Sciatic nerve (tissue), 2 donors: ENCODE results near the gene MACROD2. TPM values are rescaled to one million over a fixed set of nuclear protein-coding genes. Genes with fewer than 3 reads are reported as not detected.
"Not testable (repeated sequence)": the region's sequence is repeated elsewhere in the genome, so short reads cannot be mapped to it uniquely, and the experiment has no call there.

Experiments used
- ATAC-seq: fragments of 200-7000 bp; cut with Tn5 transposase; one replicate; pipeline ENCODE4 v1.9.1; 2020; ENCODE audit warnings: mild to moderate bottlenecking, moderate library complexity
- DNase-seq: peaks from one replicate; pipeline ENCODE4 v3.0.0-alpha.2; 2020; ENCODE audit warnings: low spot score
- intact Hi-C: fragments of 100-400 bp; cut with DNase I; formaldehyde crosslinking; loops from one replicate; pipeline ENCODE4 v1.14.2; 2022
- total RNA-seq: library from RNA; stranded (reverse); fragmentation: NEBNext Ultra II Directional; extraction: Animal tissue kit (Norgen Biotek cat#: 25700); gene quantifications from one replicate; pipeline ENCODE4 v1.2.1, GENCODE V29; 2021
- donor health status: DM: no; HTN: no; CAD: no.
- donor health status: DM: no; HTN: no; CAD: no.

The MACROD2 gene
- total RNA-seq, 1 donor from 2014 or later: 13.8 TPM

- intact Hi-C loops: loop anchor here (5.0 kb wide), 1 partner anchor 1356 kb away; no protein-coding TSS in a partner anchor
- DNase-seq: no peak
- ATAC-seq: no peak
Observed at GRCh38 chr20:15362849-15363248, 1367.5 kb downstream of the MACROD2 start.

DNA sequence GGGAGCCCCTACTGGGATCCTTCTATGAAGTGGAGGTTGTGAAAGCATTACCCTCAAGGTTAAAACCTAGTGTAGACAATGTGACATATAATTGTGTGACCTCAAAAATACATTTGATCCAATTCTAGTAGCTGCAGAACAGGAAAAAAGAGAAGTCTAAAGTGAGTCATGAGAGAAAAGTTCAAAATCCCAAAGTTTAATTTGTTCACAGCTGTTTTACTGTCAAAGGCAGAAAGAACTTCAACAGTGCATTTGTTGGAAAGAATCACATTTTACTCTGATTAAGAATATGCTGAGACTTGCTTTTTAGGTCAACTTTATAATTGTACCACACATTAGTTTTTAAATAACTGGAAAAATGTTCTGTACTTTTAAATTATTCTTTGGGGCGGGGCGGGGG lies 1369.5 kb downstream of the MACROD2 start:
- DNase-seq (no peak), ATAC-seq (no peak)
- intact Hi-C loops: loop anchor here (5.0 kb wide), 1 partner anchor 1357 kb away; no protein-coding TSS in a partner anchor

GRCh38 chr20:15370370-15370769 lies 1375.1 kb downstream of the MACROD2 start:
- DNase-seq (no peak), ATAC-seq (no peak)
- intact Hi-C loops: no loop called here

GRCh38 chr20:15374682-15375081 lies 1379.4 kb downstream of the MACROD2 start:
- ATAC-seq: no peak
- DNase-seq: no peak
- intact Hi-C loops: no loop called here

- intact Hi-C loops: no loop called here
- DNase-seq (no peak), ATAC-seq (no peak)
Observed at GRCh38 chr20:15375836-15376235, 1380.5 kb downstream of the MACROD2 start.

GRCh38 chr20:15377603-15378002 lies 1382.3 kb downstream of the MACROD2 start:
- DNase-seq, ATAC-seq, intact Hi-C loops: not testable (repeated sequence)

DNA sequence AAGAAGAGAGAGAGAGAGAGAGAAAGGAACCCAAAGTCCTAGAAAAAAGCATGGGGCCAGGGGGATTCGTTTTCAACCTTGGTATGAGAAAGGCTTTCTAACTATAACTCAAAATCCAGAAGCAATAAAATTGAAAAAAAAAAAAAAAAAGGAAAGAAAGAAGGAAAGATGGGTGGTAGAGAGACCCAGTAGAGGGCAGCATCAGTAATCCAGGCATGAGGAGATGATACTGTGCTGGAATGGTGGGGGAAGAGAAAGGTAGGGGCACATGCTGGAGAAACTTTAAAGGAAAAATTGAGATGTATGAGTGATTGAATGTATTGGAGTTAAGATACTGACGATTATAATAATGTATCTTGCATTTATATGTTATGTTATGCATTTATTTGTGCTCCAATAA lies 1382.8 kb downstream of the MACROD2 start:
- ATAC-seq (no peak), DNase-seq (no peak)
- intact Hi-C loops: no loop called here

- intact Hi-C loops: no loop called here
- DNase-seq (no peak), ATAC-seq (no peak)
Observed at GRCh38 chr20:15379681-15380296, 1384.5 kb downstream of the MACROD2 start.

DNA sequence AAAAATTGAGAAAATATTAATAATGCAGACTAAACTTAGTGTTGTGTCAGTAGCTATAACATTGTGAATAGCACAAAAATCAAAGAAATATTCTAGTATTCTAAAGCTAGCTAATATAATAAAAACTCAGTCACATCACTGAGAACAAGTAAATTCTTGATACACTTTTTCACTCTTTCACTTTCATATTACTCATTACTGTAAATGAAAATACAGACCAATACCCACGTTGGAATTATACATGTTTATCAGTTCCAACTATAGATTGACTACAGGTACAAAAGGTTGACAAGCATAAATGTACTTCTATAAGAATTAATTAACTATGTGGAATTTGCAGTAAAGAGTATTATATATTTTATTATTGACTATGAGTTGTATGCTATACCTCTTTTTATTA lies 1385.5 kb downstream of the MACROD2 start:
- intact Hi-C loops: no loop called here
- no peak for DNase-seq
- no peak for ATAC-seq

- ATAC-seq: no peak
- intact Hi-C loops: no loop called here
- DNase-seq: no peak
Observed at GRCh38 chr20:15387228-15387627, 1391.9 kb downstream of the MACROD2 start.

GRCh38 chr20:15395457-15395856 lies 1400.1 kb downstream of the MACROD2 start:
- DNase-seq: no peak
- intact Hi-C loops: no loop called here

GRCh38 chr20:15396026-15396425 lies 1400.7 kb downstream of the MACROD2 start:
- no peak for DNase-seq
- intact Hi-C loops: no loop called here
- ATAC-seq: no peak

More at GRCh38 chr20:15395457-15395856, 1400.1 kb downstream of the MACROD2 start:
- ATAC-seq: no peak

DNA sequence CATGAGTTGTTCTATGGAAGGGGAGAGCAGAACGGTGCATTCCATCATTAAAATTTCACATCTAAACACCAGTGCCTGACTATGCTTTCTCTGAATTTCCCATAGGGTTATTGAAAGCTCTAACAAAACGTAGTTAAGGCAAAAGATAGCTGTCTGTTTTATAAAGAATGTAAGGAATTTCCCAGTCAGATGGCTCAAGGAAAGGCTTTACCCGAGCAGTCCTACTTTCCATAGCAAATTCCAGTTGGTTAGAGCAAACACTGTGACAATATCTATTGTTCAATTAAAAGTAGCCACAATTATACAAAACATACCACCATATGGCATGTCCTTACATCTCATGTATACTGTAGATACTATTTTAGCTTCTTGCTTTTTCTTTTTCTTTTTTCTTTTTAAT lies 1401.6 kb downstream of the MACROD2 start:
- intact Hi-C loops: no loop called here
- no peak for ATAC-seq

DNA sequence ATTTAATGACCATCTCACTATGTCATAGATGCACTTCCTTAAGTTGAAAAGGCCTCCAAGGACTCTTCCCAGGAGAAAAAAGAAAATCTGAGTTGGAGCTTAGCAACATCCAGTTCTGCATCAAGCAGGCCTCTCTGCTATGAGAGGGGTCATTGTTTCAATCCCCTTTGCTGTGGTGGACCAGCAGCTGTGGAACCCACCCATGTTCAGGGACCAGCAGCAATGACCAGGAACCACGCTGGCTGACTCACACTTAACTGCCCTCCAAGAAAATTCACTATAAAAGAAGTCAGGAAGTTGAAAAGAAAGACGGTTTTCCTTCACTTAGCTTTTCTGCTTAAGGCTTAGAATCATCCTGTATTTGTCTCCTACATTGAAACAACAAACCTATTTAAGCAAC lies 1404.5 kb downstream of the MACROD2 start:
- intact Hi-C loops: no loop called here
- no peak for ATAC-seq

More for the DNA sequence above, 1401.6 kb downstream of the MACROD2 start:
- no peak for DNase-seq

GRCh38 chr20:15406072-15406471 lies 1410.8 kb downstream of the MACROD2 start:
- no peak for DNase-seq
- intact Hi-C loops: no loop called here
- ATAC-seq: no peak

More for the DNA sequence above, 1404.5 kb downstream of the MACROD2 start:
- no peak for DNase-seq

- ATAC-seq (no peak), DNase-seq (no peak)
- intact Hi-C loops: no loop called here
Observed at GRCh38 chr20:15411781-15412180, 1416.5 kb downstream of the MACROD2 start.

DNA sequence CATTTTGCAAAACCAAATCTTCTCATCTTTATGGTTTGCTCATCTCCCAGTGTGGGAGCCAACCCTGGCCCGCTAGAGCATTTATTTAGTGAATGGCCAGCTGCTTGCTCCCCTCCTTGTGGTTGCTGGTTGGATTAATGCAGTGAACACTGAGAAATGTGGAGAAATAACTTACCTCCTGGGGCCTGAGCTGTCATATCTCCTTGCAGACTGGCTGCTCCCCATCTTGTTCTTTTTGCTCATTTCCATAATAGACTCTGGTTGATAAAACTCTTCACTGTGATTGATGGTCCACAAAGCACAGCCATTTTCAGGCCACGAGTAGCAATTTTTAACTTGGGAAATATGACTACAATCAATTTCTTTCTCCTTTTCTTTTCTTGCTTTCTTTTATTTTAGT lies 1420.6 kb downstream of the MACROD2 start:
- ATAC-seq (no peak), DNase-seq (no peak)
- intact Hi-C loops: no loop called here

DNA sequence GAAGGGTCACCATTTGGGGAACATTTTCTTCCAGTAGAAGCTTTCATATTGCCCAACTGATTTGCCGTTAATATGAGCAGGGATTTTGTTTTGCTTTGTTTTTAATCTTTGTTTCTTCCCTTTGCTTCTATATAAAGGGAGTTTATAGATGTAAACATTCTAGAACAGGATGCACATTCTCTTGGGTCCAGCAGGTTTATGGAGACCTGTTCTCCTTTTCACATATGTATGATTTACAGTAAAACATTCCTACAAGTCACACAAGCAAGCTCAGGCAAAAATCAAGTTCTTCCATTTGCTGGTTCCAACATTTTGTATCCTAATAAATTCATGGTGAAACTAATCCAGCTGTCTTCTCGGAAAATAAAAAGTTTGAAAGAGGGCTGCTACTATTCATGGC lies 1424.5 kb downstream of the MACROD2 start:
- no peak for DNase-seq
- ATAC-seq: no peak

GRCh38 chr20:15422966-15423365 lies 1427.7 kb downstream of the MACROD2 start:
- intact Hi-C loops: no loop called here
- DNase-seq (no peak), ATAC-seq (no peak)

More for the DNA sequence above, 1424.5 kb downstream of the MACROD2 start:
- intact Hi-C loops: no loop called here

- DNase-seq (no peak), ATAC-seq (no peak)
- intact Hi-C loops: loop anchor here (2.0 kb wide), 1 partner anchor 41 kb away; no protein-coding TSS in a partner anchor
Observed at GRCh38 chr20:15439551-15439950, 1444.2 kb downstream of the MACROD2 start.
